ENCODE results near the gene C10orf95. TPM values are rescaled to one million over a fixed set of nuclear protein-coding genes. Genes with fewer than 3 reads are reported as not detected.
A peak's percentile ranks its signal among the peaks of the same experiment; 100 is the strongest.

Gene C10orf95
- total and polyA plus RNA-seq, 2 of the 13 experiments (the other 11 are each of a cell fraction or from before 2014, with no cell fraction given): 0.05 to 0.07 TPM

GRCh38 chr10:102419269-102420180 lies 31.8 kb downstream of the C10orf95 start (continued):
- TF ChIP-seq ELF1 (CRISPR knock-in tag; IDR thresholded peaks at IDR 0.05): no peak
- no peak for TF ChIP-seq NFYB (CRISPR knock-in tag; IDR thresholded peaks at IDR 0.05)
- no peak for TF ChIP-seq CCDC6 (CRISPR knock-in tag; IDR thresholded peaks at IDR 0.05)
- TF ChIP-seq ZNF841 (CRISPR knock-in tag; IDR thresholded peaks at IDR 0.05; ENCODE audit: borderline replicate concordance): no peak
- no peak for TF ChIP-seq RNF2 (conservative IDR thresholded peaks at IDR 0.05; ENCODE audit: low read depth)
- TF ChIP-seq GATA4 (IDR thresholded peaks at IDR 0.05; ENCODE audit: borderline replicate concordance, low read depth): no peak
- TF ChIP-seq DRAP1 (CRISPR knock-in tag; IDR thresholded peaks at IDR 0.05): no peak
- TF ChIP-seq AHDC1 (CRISPR knock-in tag; IDR thresholded peaks at IDR 0.05; ENCODE audit: borderline replicate concordance): 0 out of 2 replicates have a peak, but pooled peaks have one; percentile 21
- TF ChIP-seq ZNF574 (CRISPR knock-in tag; IDR thresholded peaks at IDR 0.05): peak; percentile 56
- TF ChIP-seq GTF2F1 (IDR thresholded peaks at IDR 0.05; ENCODE audit: low read length): no peak
- TF ChIP-seq SNAPC4 (CRISPR knock-in tag; IDR thresholded peaks at IDR 0.05): no peak
- TF ChIP-seq PAF1 (CRISPR knock-in tag; IDR thresholded peaks at IDR 0.05): no peak
